HepG2 (cell line): ENCODE data around the gene HRCT1. TPM values are rescaled to one million over a fixed set of nuclear protein-coding genes. Genes with fewer than 3 reads are reported as not detected.

ENCODE experiments used
- CREB1 ChIP-seq, 2 experiments: fragments of 450-650 bp in 1 of 2; IDR thresholded peaks; 2 replicates each; pipeline ENCODE4 v1.6.1; 2016 to 2017; ENCODE audit warnings: control low read depth in 1 of 2, mild to moderate bottlenecking in 1 of 2, missing compliant biosample characterization in 1 of 2, missing genetic modification characterization in 1 of 2
- FOXJ3 ChIP-seq: sonication (generic); formaldehyde crosslinking; IDR thresholded peaks from 2 replicates; pipeline ENCODE4 v1.4.0; 2020; ENCODE audit warnings: missing genetic modification reagents, mild to moderate bottlenecking, borderline replicate concordance
- FOXM1 ChIP-seq: sonication (generic); formaldehyde crosslinking; IDR thresholded peaks from 2 replicates; pipeline ENCODE4 v1.5.0; 2020; ENCODE audit warnings: missing genetic modification reagents
- HNF4G ChIP-seq, 2 experiments: sonication (generic) in 1 of 2; formaldehyde crosslinking in 1 of 2; IDR thresholded peaks; 2 replicates each; pipeline versions ENCODE4 v1.4.0 to v1.6.1; 2011 to 2020; ENCODE audit warnings: borderline replicate concordance in 2 of 2, low read depth in 2 of 2, mild to moderate bottlenecking in 2 of 2, low read length in 1 of 2, missing genetic modification reagents in 1 of 2, moderate library complexity in 1 of 2
- HOXD1 ChIP-seq: sonication (generic); formaldehyde crosslinking; IDR thresholded peaks from 2 replicates; pipeline ENCODE4 v1.5.0; 2020; ENCODE audit warnings: missing genetic modification reagents
- KLF6 ChIP-seq: IDR thresholded peaks from 2 replicates; pipeline ENCODE4 v1.8.0; 2016; ENCODE audit warnings: missing biosample characterization, missing genetic modification reagents
- NR2F1 ChIP-seq, 2 experiments: fragments of 450-650 bp in 1 of 2; formaldehyde crosslinking in 1 of 2; IDR thresholded peaks; 2 replicates each; pipeline versions ENCODE4 v1.5.0 to v1.6.1; 2016 to 2020; ENCODE audit warnings: mild to moderate bottlenecking in 1 of 2, missing compliant biosample characterization in 1 of 2, missing genetic modification reagents in 1 of 2, moderate library complexity in 1 of 2
- RARA ChIP-seq: IDR thresholded peaks from 2 replicates; pipeline ENCODE4 v1.6.1; 2016; ENCODE audit warnings: missing genetic modification reagents, missing compliant biosample characterization
- ZNF263 ChIP-seq: sonication (generic); formaldehyde crosslinking; IDR thresholded peaks from 2 replicates; pipeline ENCODE4 v1.4.0; 2020; ENCODE audit warnings: missing genetic modification reagents
- ZNF749 ChIP-seq: sonication (generic); formaldehyde crosslinking; IDR thresholded peaks from 2 replicates; pipeline ENCODE4 v1.8.0; 2022; ENCODE audit warnings: mild to moderate bottlenecking, missing genetic modification reagents, moderate library complexity, borderline replicate concordance
- ZNF782 ChIP-seq: sonication (generic); formaldehyde crosslinking; IDR thresholded peaks from 2 replicates; pipeline ENCODE4 v1.4.0; 2020; ENCODE audit warnings: missing genetic modification reagents, mild to moderate bottlenecking, borderline replicate concordance
- polyA plus RNA-seq, 8 experiments: library from polyadenylated mRNA; depleted of rRNA in 3 of 8; stranded (reverse) in 7 of 8; unstranded in 1 of 8; fragments of >200 nt; fragmentation: Illumina TruSeq in 4 of 8; extraction: Trizol in 4 of 8; gene quantifications; 2 replicates each; pipeline versions ENCODE4 v1.2.1 to v1.2.3, GENCODE V29; 2011 to 2016; ENCODE audit warnings: low read depth in 4 of 8, missing spikeins in 1 of 8, mixed read lengths in 1 of 8; ENCODE audit not compliant: insufficient read depth in 1 of 8
- total RNA-seq, 5 experiments: library from RNA; depleted of rRNA; stranded (reverse); fragments of >200 nt; fragmentation: Illumina TruSeq; extraction: Trizol; gene quantifications; 2 replicates each; pipeline ENCODE4 v1.2.3, GENCODE V29; 2016; ENCODE audit warnings: low read depth in 1 of 5
- TF ChIP-seq, protein P1 (sequence below): sonication (generic); formaldehyde crosslinking; IDR thresholded peaks from 2 replicates; pipeline ENCODE4 v1.8.0; 2023; ENCODE audit warnings: mild to moderate bottlenecking, missing genetic modification reagents
- TF ChIP-seq, protein P2 (sequence below): sonication (generic); formaldehyde crosslinking; IDR thresholded peaks from 2 replicates; pipeline ENCODE4 v1.5.1; 2020; ENCODE audit warnings: mild to moderate bottlenecking, missing genetic modification reagents, borderline replicate concordance
- TF ChIP-seq, protein P3 (sequence below): sonication (generic); formaldehyde crosslinking; IDR thresholded peaks from 2 replicates; pipeline ENCODE4 v1.5.0; 2020; ENCODE audit warnings: mild to moderate bottlenecking, missing genetic modification reagents, borderline replicate concordance
- TF ChIP-seq, protein P4 (sequence below): sonication (generic); formaldehyde crosslinking; IDR thresholded peaks from 2 replicates; pipeline ENCODE4 v1.4.0; 2020; ENCODE audit warnings: missing genetic modification reagents
- TF ChIP-seq, protein P5 (sequence below), 2 experiments: IDR thresholded peaks; 2 replicates each; pipeline ENCODE4 v1.6.1; 2011 to 2012; ENCODE audit warnings: low read length in 2 of 2, borderline replicate concordance in 1 of 2, low read depth in 1 of 2, mild to moderate bottlenecking in 1 of 2, moderate library complexity in 1 of 2

HRCT1 gene
- total and polyA plus RNA-seq, 2 of the 13 experiments (the other 11 are each of a cell fraction or from before 2014, with no cell fraction given), result 0.13 TPM; not detected in 1

DNA sequence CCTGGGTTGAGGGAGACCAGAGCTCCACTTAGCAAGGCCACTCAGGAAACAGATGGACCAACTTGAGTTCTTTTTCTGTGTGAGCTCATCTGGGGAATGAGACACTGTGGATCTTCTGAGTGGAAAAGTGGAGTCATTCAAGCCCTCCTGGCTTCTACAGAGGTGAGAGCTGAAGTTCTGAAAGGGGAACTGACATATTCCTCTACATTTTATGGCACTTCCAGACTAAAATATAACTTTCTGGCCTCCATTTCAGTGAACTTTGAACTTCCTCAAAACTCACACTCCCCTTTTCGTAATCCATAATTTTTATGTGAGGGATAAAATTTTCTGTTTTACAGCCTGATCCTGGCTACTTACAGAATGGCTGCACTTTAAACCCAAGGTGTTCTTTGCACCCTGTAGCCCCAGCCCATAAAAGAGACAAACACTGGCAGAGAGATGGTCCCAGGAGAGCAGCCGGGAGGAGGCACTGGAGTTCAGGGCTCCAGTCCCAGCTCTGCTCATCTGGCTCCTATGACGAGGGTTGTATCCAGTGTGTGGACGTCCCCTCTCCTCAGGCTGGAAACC is 14.1 kb downstream of the HRCT1 start (continued):
- TF ChIP-seq, protein P1, sequence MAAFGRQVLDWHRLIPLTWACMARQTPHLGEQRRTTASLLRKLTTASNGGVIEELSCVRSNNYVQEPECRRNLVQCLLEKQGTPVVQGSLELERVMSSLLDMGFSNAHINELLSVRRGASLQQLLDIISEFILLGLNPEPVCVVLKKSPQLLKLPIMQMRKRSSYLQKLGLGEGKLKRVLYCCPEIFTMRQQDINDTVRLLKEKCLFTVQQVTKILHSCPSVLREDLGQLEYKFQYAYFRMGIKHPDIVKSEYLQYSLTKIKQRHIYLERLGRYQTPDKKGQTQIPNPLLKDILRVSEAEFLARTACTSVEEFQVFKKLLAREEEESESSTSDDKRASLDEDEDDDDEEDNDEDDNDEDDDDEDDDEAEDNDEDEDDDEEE, result no peak
- no peak for TF ChIP-seq FOXM1 (CRISPR knock-in tag)
- TF ChIP-seq, protein P2, sequence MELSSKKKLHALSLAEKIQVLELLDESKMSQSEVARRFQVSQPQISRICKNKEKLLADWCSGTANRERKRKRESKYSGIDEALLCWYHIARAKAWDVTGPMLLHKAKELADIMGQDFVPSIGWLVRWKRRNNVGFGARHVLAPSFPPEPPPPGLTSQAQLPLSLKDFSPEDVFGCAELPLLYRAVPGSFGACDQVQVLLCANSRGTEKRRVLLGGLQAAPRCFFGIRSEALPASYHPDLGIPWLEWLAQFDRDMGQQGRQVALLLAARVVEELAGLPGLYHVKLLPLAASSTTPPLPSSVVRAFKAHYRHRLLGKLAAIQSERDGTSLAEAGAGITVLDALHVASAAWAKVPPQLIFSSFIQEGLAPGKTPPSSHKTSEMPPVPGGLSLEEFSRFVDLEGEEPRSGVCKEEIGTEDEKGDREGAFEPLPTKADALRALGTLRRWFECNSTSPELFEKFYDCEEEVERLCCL (CRISPR knock-in tag), result no peak
- TF ChIP-seq HOXD1 (CRISPR knock-in tag), result no peak
- no peak for TF ChIP-seq CREB1 (IDR thresholded peaks at IDR 0.05)
- TF ChIP-seq CREB1 (CRISPR knock-in tag; IDR thresholded peaks at IDR 0.05), result no peak
- TF ChIP-seq, protein P3, sequence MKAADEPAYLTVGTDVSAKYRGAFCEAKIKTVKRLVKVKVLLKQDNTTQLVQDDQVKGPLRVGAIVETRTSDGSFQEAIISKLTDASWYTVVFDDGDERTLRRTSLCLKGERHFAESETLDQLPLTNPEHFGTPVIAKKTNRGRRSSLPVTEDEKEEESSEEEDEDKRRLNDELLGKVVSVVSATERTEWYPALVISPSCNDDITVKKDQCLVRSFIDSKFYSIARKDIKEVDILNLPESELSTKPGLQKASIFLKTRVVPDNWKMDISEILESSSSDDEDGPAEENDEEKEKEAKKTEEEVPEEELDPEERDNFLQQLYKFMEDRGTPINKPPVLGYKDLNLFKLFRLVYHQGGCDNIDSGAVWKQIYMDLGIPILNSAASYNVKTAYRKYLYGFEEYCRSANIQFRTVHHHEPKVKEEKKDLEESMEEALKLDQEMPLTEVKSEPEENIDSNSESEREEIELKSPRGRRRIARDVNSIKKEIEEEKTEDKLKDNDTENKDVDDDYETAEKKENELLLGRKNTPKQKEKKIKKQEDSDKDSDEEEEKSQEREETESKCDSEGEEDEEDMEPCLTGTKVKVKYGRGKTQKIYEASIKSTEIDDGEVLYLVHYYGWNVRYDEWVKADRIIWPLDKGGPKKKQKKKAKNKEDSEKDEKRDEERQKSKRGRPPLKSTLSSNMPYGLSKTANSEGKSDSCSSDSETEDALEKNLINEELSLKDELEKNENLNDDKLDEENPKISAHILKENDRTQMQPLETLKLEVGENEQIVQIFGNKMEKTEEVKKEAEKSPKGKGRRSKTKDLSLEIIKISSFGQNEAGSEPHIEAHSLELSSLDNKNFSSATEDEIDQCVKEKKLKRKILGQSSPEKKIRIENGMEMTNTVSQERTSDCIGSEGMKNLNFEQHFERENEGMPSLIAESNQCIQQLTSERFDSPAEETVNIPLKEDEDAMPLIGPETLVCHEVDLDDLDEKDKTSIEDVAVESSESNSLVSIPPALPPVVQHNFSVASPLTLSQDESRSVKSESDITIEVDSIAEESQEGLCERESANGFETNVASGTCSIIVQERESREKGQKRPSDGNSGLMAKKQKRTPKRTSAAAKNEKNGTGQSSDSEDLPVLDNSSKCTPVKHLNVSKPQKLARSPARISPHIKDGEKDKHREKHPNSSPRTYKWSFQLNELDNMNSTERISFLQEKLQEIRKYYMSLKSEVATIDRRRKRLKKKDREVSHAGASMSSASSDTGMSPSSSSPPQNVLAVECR (CRISPR knock-in tag), result no peak; the same call in 1 of the 2 replicates
- no peak for TF ChIP-seq FOXJ3 (CRISPR knock-in tag)
- no peak for TF ChIP-seq ZNF749 (CRISPR knock-in tag)
- no peak for TF ChIP-seq ZNF782
- TF ChIP-seq, protein P4, sequence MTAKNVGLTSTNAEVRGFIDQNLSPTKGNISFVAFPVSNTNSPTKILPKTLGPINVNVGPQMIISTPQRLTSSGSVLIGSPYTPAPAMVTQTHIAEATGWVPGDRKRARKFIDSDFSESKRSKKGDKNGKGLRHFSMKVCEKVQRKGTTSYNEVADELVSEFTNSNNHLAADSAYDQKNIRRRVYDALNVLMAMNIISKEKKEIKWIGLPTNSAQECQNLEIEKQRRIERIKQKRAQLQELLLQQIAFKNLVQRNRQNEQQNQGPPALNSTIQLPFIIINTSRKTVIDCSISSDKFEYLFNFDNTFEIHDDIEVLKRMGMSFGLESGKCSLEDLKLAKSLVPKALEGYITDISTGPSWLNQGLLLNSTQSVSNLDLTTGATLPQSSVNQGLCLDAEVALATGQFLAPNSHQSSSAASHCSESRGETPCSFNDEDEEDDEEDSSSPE, result 0 out of 2 replicates have a peak, but pooled peaks have one; percentile 32
- no peak for TF ChIP-seq KLF6 (CRISPR knock-in tag)
- TF ChIP-seq HNF4G (IDR thresholded peaks at IDR 0.05; ENCODE audit: borderline replicate concordance, low read depth, low read length), result peak; percentile 57
- TF ChIP-seq HNF4G (CRISPR knock-in tag; IDR thresholded peaks at IDR 0.05; ENCODE audit: borderline replicate concordance, low read depth), result no peak
- TF ChIP-seq NR2F1 (CRISPR knock-in tag; IDR thresholded peaks at IDR 0.05), result no peak
- TF ChIP-seq, protein P5, sequence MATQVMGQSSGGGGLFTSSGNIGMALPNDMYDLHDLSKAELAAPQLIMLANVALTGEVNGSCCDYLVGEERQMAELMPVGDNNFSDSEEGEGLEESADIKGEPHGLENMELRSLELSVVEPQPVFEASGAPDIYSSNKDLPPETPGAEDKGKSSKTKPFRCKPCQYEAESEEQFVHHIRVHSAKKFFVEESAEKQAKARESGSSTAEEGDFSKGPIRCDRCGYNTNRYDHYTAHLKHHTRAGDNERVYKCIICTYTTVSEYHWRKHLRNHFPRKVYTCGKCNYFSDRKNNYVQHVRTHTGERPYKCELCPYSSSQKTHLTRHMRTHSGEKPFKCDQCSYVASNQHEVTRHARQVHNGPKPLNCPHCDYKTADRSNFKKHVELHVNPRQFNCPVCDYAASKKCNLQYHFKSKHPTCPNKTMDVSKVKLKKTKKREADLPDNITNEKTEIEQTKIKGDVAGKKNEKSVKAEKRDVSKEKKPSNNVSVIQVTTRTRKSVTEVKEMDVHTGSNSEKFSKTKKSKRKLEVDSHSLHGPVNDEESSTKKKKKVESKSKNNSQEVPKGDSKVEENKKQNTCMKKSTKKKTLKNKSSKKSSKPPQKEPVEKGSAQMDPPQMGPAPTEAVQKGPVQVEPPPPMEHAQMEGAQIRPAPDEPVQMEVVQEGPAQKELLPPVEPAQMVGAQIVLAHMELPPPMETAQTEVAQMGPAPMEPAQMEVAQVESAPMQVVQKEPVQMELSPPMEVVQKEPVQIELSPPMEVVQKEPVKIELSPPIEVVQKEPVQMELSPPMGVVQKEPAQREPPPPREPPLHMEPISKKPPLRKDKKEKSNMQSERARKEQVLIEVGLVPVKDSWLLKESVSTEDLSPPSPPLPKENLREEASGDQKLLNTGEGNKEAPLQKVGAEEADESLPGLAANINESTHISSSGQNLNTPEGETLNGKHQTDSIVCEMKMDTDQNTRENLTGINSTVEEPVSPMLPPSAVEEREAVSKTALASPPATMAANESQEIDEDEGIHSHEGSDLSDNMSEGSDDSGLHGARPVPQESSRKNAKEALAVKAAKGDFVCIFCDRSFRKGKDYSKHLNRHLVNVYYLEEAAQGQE (IDR thresholded peaks at IDR 0.05; ENCODE audit: borderline replicate concordance in 1 of 2, low read depth in 1 of 2, low read length in 2 of 2), result no peak
- TF ChIP-seq RARA (CRISPR knock-in tag), result no peak
- TF ChIP-seq ZNF263 (CRISPR knock-in tag), result peak; percentile 30; the same call in 1 of the 2 replicates
